Activated CD8-positive, alpha-beta T cell treated with anti-CD3 and anti-CD28 coated beads for 36 hours (primary cell): ENCODE results near the gene PAPPA2. TPM values are rescaled to one million over a fixed set of nuclear protein-coding genes. Genes with fewer than 3 reads are reported as not detected.

ENCODE experiments used
- ATAC-seq: fragments of 200-7000 bp; cut with Tn5 transposase; one replicate; pipeline ENCODE4 v1.10.0; 2021; ENCODE audit warnings: mild to moderate bottlenecking, moderate library complexity
- CTCF ChIA-PET: fragments of 350-600 bp; sonication (Branson Sonifier 250); formaldehyde crosslinking; loops from one replicate; lab custom pipeline; 2021; ENCODE audit warnings: antibody characterized with exemption; lab: Charles Lee
- POLR2A ChIA-PET: fragments of 350-600 bp; sonication (Branson Sonifier 250); formaldehyde crosslinking; loops from one replicate; lab custom pipeline; 2021; ENCODE audit warnings: antibody characterized with exemption; lab: Charles Lee
- DNase-seq: peaks from one replicate; pipeline ENCODE4 v3.0.0-alpha.2; 2020
- H3K27ac Mint-ChIP-seq: one replicate; pipeline ENCODE4 v1.8.0; 2021; ENCODE audit warnings: mild to moderate bottlenecking, mixed read lengths
- H3K27me3 Mint-ChIP-seq: one replicate; pipeline ENCODE4 v1.8.0; 2021; ENCODE audit warnings: mixed read lengths
- H3K36me3 Mint-ChIP-seq: one replicate; pipeline ENCODE4 v1.8.0; 2021; ENCODE audit warnings: low read depth, mixed read lengths
- H3K4me1 Mint-ChIP-seq: one replicate; pipeline ENCODE4 v1.8.0; 2021; ENCODE audit warnings: low read depth, mixed read lengths
- H3K4me3 Mint-ChIP-seq: one replicate; pipeline ENCODE4 v1.8.0; 2021; ENCODE audit warnings: mild to moderate bottlenecking, moderate library complexity, mixed read lengths
- H3K9me3 Mint-ChIP-seq: one replicate; pipeline ENCODE4 v1.8.0; 2021; ENCODE audit warnings: mixed read lengths
- CTCF ChIP-seq: fragments of 200-600 bp; IDR thresholded peaks from one replicate; pipeline ENCODE4 v1.8.0; 2022; ENCODE audit warnings: antibody characterized with exemption, mild to moderate bottlenecking
- intact Hi-C: fragments of 100-400 bp; cut with micrococcal nuclease; formaldehyde crosslinking; loops from one replicate; pipeline ENCODE4 v1.10.0; 2022
- total RNA-seq, 2 experiments: library from RNA; stranded (reverse); gene quantifications; one replicate each; pipeline ENCODE4 v1.2.3, GENCODE V29; 2021

Gene PAPPA2
- total RNA-seq, 2 experiments from 2014 or later: 0.07 to 0.13 TPM

GRCh38 chr1:176854758-176855745 lies 392.1 kb downstream of the PAPPA2 start:
- TF ChIP-seq CTCF: no peak
- no peaks in the 10 kb centered on the region for H3K27me3 Mint-ChIP-seq
- ATAC-seq (no peak), DNase-seq (no peak)
- no peaks in the 10 kb centered on the region for H3K9me3 Mint-ChIP-seq
- CTCF ChIA-PET: no interaction called here
- intact Hi-C loops: no loop called here
- H3K4me3 Mint-ChIP-seq: no peak overlapping the region
- H3K27ac Mint-ChIP-seq: no peak overlapping the region
- no peaks in the 10 kb centered on the region for H3K4me1 Mint-ChIP-seq
- POLR2A ChIA-PET: no interaction called here
- no peaks in the 10 kb centered on the region for H3K36me3 Mint-ChIP-seq

GRCh38 chr1:176857632-176858031 lies 394.7 kb downstream of the PAPPA2 start:
- DNase-seq (no peak), ATAC-seq (no peak)
- POLR2A ChIA-PET: no interaction called here
- Mint-ChIP-seq H3K4me1 (no peaks in the 10 kb centered on the region), H3K27ac (no peak overlapping the region), H3K9me3 (no peaks in the 10 kb centered on the region), H3K4me3 (no peak overlapping the region), H3K27me3 (no peaks in the 10 kb centered on the region), H3K36me3 (no peaks in the 10 kb centered on the region)
- intact Hi-C loops: no loop called here
- TF ChIP-seq CTCF: no peak
- CTCF ChIA-PET: no interaction called here

GRCh38 chr1:176858433-176858916 lies 395.5 kb downstream of the PAPPA2 start:
- H3K4me1 Mint-ChIP-seq: no peaks in the 10 kb centered on the region
- ATAC-seq (no peak), DNase-seq (no peak)
- no peak overlapping the region for H3K4me3 Mint-ChIP-seq
- no peak for TF ChIP-seq CTCF
- intact Hi-C loops: no loop called here
- CTCF ChIA-PET: no interaction called here
- no peaks in the 10 kb centered on the region for H3K9me3 Mint-ChIP-seq
- no peaks in the 10 kb centered on the region for H3K27me3 Mint-ChIP-seq
- no peak overlapping the region for H3K27ac Mint-ChIP-seq
- POLR2A ChIA-PET: interaction anchor here (0.8 kb wide), 1 partner anchor 1126 kb away, joined by 3 read pairs; no protein-coding TSS in a partner anchor
- H3K36me3 Mint-ChIP-seq: no peaks in the 10 kb centered on the region

- no peak overlapping the region for H3K4me3 Mint-ChIP-seq
- no peak for TF ChIP-seq CTCF
- H3K9me3 Mint-ChIP-seq: peaks cover 2% of the 10 kb centered on the region
- DNase-seq: no peak
- H3K36me3 Mint-ChIP-seq: no peaks in the 10 kb centered on the region
- H3K27me3 Mint-ChIP-seq: no peaks in the 10 kb centered on the region
- no peak overlapping the region for H3K27ac Mint-ChIP-seq
- H3K4me1 Mint-ChIP-seq: no peaks in the 10 kb centered on the region
- CTCF ChIA-PET: no interaction called here
- intact Hi-C loops: no loop called here
- ATAC-seq: no peak
- POLR2A ChIA-PET: no interaction called here
These were observed 400.6 kb downstream of the PAPPA2 start for GRCh38 chr1:176863613-176864012.

- ATAC-seq: no peak
- Mint-ChIP-seq H3K27me3 (no peaks in the 10 kb centered on the region), H3K4me3 (no peak overlapping the region), H3K36me3 (no peaks in the 10 kb centered on the region), H3K27ac (no peak overlapping the region), H3K4me1 (no peaks in the 10 kb centered on the region), H3K9me3 (peaks cover 2% of the 10 kb centered on the region)
- no peak for TF ChIP-seq CTCF
- intact Hi-C loops: no loop called here
- ChIA-PET CTCF (no interaction called here), POLR2A (no interaction called here)
- DNase-seq: no peak
These were observed 401.2 kb downstream of the PAPPA2 start for GRCh38 chr1:176864211-176864610.
